ENCODE results near the gene PUSL1. TPM values are rescaled to one million over a fixed set of nuclear protein-coding genes. Genes with fewer than 3 reads are reported as not detected.

Gene PUSL1
- total RNA-seq, 1 experiment from 2014 or later = 43.9 TPM

DNA sequence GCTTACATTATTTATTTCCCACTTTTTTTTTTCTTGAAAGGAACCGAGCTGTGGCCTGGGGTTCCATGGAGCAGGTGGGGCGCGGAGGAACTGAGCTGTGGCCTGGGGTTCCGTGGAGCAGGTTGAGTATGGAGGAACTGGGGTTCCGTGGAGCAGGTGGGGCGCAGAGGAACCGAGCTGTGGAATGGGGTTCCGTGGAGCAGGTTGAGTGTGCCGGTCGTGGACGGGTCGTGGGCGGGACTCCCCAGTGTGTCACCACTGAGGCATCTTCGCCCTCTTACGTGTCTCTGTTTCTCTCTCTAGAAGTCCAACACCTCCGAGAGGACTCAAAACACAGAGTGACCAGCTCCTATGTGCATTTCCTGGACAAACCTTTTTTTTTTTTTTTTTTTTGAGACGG is 29.4 kb upstream of the PUSL1 start:
- no peak for DNase-seq (ENCODE audit: low read depth)

DNA sequence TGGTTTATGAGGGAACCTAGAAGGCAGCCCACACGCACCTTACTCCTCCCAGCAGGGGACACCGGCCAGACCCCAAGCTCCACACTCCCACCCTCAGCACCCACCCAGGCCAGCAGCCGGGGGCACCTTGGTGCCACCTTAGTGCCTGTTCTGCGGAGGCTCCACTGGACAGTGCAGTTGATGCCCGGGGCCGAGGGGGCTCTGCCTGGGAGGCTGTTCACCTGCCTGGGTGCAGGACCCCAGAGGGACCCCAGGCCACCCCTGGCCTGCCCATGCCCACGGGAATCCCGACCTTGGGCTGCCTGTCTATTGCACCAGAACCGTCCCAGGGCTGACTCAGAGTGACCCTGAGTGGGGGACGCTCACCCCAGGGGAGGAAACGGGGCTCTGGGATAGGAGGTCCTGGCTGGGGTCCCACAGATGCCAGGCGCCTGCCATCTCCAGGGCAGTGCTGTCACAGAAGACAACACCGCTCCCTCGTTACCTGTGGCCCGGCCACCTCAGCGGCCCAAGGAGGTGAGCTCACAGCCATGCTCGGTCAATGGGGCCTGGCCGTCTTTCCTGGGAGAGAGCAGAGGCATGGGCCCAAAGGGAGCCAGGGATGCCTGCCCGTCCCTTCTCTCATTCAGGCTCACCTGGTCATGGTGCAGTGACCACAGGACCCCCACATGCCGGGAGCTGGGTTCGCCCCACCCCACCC is 27.5 kb upstream of the PUSL1 start:
- DNase-seq (ENCODE audit: low read depth) = no peak

DNA sequence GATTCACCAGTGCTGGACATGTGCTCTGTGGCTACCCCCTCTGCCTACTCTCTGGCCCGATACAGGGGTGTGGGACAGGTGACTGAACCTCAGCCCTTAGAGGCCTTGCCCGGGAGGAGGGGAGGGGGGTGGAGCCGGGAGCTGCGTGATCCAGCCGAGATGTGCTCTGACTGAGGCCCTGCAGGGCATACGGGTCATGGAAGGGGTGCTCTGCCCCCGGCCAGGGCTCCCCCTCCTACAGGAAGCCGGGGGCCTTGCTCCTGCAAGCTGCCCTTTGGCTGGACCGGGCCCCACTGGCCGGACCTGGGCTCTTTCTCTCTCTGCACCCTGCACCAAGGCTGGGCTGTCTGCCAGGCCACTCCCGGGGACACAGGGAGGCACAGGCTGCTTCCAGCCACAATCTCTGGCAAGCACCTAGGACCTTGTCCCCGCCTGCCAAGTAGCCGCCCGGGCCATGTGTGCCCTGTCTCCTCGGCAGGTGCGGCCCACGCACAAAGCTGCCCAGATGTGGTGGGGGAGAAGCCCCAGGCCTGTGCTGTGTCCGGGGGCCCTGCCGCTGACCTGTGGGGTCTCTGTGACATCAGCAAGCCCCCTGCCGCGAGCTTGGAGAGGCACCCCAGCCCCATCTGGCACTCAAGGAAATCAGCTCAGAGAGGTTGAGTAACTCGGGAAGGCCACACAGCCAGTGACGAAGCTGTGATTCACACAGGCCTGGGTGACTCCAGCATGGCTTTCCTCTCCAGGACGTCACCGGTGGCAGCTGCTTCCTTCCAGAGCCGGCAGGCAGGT is 26.7 kb upstream of the PUSL1 start:
- DNase-seq (ENCODE audit: low read depth) = peak; percentile 76

DNA sequence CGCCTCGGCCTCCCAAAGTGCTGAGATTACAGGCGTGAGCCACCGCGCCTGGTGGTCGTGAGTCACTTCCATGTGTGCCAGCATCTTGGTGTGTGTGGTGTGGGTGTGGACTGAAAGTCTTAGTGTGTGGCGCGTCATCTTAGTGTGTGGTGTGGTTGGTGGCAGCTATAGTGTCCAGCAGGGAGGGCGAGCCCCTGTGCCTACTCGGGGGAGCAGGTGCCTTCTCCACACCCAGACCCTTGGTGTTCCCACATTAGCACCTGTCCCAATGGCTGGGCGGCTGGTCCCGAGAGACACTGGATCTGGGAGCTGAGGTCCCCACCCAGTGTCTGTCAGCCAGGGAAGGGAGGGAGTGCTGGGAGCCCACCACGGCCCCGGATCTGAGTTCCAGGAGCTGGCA is 25.4 kb upstream of the PUSL1 start:
- DNase-seq (ENCODE audit: low read depth) = peak; percentile 81

DNA sequence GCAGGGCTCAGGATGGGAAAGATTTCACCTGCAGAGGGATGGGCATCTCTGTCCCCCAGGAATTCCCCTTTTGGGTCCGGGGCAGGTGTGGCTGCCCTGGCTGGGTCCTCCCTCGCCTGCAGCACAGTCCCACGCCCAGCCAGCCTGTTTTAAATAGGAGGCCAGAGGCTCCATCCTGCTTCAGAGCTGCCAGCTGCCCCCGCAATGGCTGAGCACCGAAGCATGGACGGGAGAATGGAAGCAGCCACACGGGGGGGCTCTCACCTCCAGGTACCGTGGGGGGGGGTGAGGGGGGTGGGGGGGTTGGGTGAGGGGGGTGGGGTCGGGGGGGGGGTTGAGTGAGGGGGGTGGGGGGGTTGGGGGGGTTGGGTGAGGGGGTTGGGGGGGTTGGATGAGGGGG is 24.6 kb upstream of the PUSL1 start:
- DNase-seq (ENCODE audit: low read depth) = no peak

DNA sequence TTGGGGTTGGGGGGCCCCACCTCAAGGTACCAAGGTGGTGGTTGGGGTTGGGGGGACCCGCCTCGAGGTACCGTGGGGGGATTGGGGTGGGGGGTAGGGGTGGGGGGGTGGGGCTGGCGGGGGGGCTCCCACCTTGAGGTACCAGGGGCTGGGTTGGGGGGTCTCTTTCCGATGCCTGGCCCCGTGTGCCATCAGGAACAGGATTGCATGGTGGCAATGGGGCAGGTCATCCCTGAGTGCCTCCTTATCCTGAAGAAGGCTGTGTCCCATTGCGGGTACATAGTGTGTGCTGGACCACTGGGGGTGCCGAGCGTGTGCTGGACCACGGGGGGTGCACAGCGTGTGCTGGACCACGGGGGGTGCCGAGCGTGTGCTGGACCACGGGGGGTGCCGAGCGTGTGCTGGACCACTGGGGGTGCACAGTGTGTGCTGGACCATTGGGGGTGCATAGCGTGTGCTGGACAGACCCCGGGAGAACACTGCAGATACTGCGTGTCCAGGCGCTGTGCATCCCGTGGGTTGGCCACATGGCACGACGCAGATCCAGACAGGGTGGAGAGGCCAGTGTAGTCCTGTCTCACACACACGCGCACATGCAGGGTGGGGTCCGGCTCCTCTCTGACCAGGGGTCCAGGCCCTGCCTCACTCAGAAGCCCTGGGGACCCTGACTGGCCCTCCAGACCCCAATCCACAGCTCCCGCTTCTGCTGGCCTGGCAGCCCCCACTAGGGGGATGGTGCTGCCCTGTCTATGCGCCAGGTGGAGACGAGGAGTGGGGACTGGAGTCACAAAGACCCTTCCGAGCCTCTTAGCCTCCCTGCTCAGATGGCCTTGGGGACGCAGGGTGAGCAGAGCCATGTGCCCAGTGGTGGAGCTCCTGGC is 23.9 kb upstream of the PUSL1 start:
- DNase-seq (ENCODE audit: low read depth) = no peak

DNA sequence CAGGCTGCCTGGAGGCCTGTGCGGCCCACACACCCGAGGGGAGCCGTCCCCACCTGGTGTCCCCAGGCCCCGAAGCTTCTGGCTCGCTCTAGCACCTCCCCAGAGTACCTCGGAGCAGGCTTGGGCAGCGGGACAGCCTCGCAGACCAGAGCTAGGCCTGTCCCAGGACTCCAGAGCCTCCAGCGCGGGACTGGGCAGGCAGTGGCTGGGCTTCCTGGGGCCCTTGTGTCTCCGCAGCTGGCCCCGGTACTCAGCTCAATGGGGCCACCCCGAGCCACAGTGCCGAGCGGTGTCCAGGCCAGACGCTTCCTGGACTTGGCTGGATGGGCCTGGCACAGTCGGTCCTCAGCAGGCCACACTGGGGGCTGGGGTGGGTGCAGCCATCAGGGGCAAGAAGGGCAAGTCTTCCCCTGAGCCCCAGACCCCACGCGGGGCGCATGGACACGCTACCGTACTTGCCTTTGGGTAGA is 23.3 kb upstream of the PUSL1 start:
- DNase-seq (ENCODE audit: low read depth) = no peak

DNA sequence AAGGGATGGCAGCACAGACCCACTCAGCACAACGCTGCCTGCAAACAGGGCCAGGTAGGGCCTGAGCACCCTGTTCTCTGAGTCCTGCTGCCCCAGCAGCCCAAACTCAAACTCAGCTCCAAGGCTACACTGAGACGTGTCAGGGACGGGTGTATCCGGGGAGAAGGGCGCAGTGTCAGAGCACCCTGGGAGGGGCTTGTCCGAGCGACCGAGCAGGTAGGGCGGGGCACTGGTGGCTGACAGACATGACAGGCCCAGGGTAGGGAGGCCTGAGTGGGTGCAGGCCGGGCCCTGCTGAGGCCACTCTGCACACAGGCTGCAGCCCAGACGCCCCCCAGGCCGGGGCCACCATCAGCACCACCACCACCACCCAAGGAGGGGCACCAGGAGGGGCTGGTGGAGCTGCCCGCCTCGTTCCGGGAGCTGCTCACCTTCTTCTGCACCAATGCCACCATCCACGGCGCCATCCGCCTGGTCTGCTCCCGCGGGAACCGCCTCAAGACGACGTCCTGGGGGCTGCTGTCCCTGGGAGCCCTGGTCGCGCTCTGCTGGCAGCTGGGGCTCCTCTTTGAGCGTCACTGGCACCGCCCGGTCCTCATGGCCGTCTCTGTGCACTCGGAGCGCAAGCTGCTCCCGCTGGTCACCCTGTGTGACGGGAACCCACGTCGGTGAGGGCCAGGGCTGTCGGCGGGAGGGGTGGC is 22.6 kb upstream of the PUSL1 start:
- DNase-seq (ENCODE audit: low read depth) = no peak

DNA sequence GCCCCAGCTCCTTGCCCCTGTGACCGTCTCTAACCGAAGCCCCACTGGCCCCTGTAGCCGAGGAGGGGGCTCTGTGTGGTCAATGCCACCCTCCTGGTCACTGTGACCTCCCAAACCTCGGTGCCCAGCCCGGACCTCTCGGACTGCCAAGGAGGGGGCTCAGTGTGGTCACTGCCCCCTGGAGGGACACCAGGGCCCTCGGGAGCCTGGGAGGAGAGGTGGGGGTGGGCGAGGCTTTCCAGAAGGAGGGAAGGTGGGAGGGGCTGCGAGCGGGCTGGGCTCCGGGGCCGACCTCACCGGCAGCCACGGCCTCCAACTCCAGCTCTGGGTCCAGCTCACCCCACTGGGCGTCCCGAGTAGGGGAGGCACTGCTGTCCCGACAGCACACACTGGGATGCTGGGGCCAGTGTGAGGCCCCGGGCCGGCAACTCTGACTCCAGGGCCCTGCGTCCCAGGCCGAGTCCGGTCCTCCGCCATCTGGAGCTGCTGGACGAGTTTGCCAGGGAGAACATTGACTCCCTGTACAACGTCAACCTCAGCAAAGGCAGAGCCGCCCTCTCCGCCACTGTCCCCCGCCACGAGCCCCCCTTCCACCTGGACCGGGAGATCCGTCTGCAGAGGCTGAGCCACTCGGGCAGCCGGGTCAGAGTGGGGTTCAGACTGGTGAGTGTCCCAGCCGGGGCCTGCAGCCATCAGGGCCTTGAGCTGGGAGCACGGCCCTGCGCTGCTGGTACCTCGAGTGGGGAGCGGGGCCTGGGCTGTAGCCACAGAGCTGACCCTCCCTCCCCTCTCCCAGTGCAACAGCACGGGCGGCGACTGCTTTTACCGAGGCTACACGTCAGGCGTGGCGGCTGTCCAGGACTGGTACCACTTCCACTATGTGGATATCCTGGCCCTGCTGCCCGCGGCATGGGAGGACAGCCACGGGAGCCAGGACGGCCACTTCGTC is 21.8 kb upstream of the PUSL1 start:
- DNase-seq (ENCODE audit: low read depth) = no peak

DNA sequence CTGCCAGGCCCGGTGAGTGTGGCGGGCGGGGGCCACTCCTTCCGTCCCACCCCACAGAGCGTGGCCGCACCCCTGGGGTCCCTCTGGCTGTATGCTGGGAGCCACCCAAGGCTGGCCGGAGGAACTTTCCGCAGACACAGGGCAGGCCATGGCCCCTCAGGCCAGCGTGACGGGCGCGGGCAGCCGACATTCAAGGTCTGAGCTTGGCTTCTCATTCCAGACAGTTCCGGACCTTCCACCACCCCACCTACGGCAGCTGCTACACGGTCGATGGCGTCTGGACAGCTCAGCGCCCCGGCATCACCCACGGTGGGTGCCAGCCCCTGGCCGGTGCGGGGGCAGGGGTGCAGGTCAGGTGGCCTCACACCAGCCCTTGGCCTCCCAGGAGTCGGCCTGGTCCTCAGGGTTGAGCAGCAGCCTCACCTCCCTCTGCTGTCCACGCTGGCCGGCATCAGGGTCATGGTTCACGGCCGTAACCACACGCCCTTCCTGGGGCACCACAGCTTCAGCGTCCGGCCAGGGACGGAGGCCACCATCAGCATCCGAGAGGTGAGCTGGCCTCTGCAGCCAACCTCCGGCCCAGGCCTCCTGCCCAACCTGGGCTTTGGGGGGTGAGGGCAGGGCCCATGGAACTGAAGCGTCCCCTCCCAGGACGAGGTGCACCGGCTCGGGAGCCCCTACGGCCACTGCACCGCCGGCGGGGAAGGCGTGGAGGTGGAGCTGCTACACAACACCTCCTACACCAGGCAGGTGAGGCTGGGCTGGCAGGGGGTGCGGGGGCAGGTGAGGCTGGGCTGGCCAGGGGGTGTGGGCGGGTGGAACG is 20.9 kb upstream of the PUSL1 start:
- DNase-seq (ENCODE audit: low read depth) = no peak

DNA sequence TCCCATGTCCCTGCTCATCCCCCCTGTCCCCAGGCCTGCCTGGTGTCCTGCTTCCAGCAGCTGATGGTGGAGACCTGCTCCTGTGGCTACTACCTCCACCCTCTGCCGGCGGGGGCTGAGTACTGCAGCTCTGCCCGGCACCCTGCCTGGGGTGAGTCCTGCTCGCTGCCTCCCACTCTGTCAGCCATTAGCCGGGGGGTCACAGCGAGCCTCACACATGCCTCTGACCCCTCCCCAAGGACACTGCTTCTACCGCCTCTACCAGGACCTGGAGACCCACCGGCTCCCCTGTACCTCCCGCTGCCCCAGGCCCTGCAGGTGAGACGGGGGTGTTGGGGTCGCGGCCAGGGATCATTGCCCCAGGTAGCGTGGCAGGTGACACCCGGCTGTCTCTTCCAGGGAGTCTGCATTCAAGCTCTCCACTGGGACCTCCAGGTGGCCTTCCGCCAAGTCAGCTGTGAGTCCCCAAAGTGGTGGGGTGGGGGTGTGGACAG is 18.1 kb upstream of the PUSL1 start:
- DNase-seq (ENCODE audit: low read depth) = no peak

DNA sequence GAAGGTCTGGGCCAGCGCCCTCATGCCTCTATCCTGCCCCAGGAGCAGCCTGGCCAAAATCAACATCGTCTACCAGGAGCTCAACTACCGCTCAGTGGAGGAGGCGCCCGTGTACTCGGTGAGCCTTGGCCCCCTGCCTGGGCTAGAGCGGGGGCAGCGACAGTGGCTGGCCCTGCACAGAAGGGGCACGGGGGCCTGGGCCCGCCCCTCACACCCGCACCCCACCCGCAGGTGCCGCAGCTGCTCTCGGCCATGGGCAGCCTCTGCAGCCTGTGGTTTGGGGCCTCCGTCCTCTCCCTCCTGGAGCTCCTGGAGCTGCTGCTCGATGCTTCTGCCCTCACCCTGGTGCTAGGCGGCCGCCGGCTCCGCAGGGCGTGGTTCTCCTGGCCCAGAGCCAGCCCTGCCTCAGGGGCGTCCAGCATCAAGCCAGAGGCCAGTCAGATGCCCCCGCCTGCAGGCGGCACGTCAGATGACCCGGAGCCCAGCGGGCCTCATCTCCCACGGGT is 17.3 kb upstream of the PUSL1 start:
- no peak for DNase-seq (ENCODE audit: low read depth)

DNA sequence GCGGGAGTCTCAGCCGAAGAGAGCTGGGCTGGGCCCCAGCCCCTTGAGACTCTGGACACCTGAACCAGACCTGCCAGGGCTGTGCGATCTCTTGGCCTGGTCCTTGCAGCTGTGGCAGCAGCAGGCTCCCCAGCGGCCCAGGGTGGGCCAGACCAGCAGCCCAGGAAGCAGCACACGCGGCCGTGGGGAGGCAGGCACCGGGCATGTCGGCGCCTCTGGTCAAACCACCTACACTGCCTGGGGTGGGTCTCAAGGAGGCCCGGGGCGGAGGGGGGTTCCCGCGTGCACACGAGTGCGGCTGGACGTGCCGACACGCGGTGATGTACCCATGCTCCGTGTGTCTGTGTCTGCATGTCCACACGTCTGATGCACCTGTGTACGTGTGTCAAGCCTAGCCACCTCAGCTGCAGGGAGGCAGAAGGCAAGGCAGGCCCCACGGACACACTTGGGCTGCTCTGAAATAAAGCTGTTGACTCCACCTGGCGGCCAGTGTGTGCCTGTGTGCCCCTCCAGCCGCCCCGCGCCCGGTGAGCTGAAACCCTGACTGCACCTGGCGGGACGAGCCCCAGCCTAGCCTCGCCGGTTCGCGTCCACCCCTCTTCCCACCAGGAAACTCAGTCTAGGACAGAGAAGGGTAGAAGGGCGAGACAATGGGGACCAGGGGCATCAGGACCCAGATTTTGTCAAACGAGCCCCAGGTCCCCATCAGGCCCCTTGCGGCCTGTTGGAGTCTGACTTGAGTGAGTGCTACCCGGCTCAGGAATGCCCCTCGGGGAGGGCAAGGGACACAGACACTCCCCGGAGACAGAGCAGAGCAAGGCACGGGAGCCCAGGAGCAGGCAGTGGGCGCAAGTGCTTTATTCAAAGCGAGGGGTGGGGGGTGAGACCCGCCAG is 16.6 kb upstream of the PUSL1 start:
- DNase-seq (ENCODE audit: low read depth) = peak; percentile 60

DNA sequence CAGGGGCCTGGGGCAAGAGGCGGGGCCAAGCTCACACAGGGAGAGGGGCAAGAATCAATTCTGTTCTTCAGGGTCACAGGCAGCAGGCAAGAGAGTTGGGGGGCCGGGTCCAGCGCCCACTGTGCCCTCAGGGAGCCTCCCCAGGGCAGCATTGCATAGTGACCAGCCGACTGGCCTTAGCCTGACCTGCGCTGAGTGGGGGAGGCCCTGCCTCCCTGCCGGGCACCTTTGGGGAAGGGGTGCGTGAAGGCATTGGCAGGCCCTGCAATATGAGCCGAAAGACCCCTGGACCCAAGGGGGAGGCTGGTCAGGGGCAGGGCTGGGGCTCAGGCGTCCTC is 16.0 kb upstream of the PUSL1 start:
- DNase-seq (ENCODE audit: low read depth) = no peak

DNA sequence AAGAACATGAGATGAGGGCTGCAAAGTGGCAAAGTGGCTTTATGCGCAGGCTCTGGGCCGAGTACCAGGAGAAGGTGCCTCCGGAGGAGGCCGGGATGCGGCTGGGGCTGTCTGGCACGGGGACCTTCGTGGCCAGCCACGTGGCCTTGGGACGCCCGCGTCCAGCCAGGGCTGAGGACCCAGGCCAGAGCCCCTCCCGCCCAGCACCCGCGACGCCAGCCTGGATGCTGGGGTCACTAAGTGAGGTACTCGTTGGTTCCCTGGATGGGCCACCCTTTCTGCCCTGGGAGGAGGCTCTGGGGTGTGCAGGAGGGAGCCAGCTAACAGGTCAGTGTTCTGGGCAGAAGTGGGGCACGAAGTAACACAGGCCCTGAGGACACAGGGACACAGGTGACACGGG is 15.5 kb upstream of the PUSL1 start:
- no peak for DNase-seq (ENCODE audit: low read depth)

DNA sequence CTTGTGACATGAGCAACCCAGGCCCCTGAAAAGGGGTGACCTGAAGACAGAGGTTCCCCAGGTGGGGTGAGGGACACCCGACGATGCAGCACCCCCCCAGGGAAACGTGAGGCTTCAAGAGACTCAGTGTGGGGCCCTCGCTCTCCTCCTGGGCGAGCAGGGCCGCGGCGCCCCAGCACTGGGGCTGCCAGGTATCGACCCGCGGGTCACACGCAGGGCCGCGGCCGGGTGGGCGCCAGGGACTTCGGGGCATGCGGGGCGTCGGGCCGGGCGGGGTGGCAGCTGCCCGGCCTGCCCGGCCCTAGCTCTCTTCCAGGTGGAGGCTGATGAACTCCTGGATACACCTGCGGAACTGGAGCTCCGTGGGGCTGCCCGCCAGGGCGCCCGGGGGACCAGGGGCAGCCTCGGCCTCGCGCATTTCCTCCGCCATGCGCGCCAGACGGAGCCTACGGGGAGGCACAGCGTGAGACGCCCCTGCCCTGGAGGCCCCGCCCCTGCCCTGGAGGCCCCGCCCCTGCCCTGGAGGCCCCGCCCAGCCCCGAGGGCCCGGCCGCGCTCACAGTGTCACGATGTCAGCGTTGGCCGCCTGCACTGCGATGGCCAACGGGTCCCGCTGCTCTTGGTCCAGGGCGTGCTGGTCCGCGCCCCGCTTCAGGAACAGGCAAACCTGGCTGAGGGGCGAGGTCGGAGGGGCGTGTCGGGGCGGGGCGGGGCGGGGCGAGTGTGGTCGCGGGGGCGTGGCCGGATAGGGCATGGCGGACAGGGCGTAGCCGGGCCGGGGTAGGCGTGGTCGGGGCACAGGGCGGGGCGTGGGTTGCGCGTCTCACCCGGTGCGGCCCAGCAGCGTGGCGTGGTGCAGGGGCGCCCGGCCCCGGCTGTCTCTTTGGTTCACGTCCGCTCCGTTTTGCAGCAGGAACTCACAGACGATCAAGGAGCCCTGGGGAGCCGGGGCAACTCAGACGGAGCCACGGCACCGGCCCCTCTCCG is 14.8 kb upstream of the PUSL1 start:
- DNase-seq (ENCODE audit: low read depth) = no peak

All from HT1080 (cell line).